Fibroblast of lung (primary cell): ENCODE measurements around the gene WDR72. TPM values are rescaled to one million over a fixed set of nuclear protein-coding genes. Genes with fewer than 3 reads are reported as not detected.

ENCODE experiments used
- DNase-seq, 2 donors: peaks; one replicate each; pipeline versions ENCODE4 v3.0.0 to v3.0.0-alpha.2; 2010; ENCODE audit warnings: low read depth in 2 of 2
- H2AFZ ChIP-seq: 2 replicates; pipeline ENCODE4 v1.5.1; 2012; ENCODE audit warnings: low read length, control low read depth, inconsistent platforms
- H3K27ac ChIP-seq: 2 replicates; pipeline ENCODE4 v1.5.1; 2011; ENCODE audit warnings: low read length, control low read depth; ENCODE audit not compliant: insufficient read depth
- H3K27me3 ChIP-seq: 2 replicates; pipeline ENCODE4 v1.5.1; 2011; ENCODE audit warnings: mild to moderate bottlenecking, low read length; ENCODE audit not compliant: control insufficient read depth, insufficient read depth
- H3K36me3 ChIP-seq: 2 replicates; pipeline ENCODE4 v1.5.1; 2011; ENCODE audit warnings: low read length; ENCODE audit not compliant: control insufficient read depth, insufficient read depth
- H3K4me1 ChIP-seq: 2 replicates; pipeline ENCODE4 v1.5.1; 2011; ENCODE audit warnings: low read length; ENCODE audit not compliant: control insufficient read depth, insufficient read depth; ENCODE audit errors: extremely low read depth
- H3K4me2 ChIP-seq: 2 replicates; pipeline ENCODE4 v1.5.1; 2011; ENCODE audit warnings: low read length, control low read depth; ENCODE audit not compliant: insufficient read depth; ENCODE audit errors: extremely low read depth
- H3K4me3 ChIP-seq, 4 experiments: fragments of 200-600 bp in 1 of 4; sonication (generic) in 1 of 4; replicated peaks in 1 of 4; 2 replicates each; pipeline ENCODE4 v1.5.1; 2011 to 2016; ENCODE audit warnings: low read length in 4 of 4, low read depth in 3 of 4, mild to moderate bottlenecking in 3 of 4, control low read depth in 2 of 4, inconsistent platforms in 1 of 4, mixed read lengths in 1 of 4; ENCODE audit not compliant: insufficient read depth in 1 of 4; ENCODE audit errors: control extremely low read depth in 1 of 4
- H3K79me2 ChIP-seq: 2 replicates; pipeline ENCODE4 v1.5.1; 2012; ENCODE audit warnings: mild to moderate bottlenecking, low read length, inconsistent platforms; ENCODE audit not compliant: control insufficient read depth, insufficient read depth
- H3K9ac ChIP-seq: 2 replicates; pipeline ENCODE4 v1.5.1; 2011; ENCODE audit warnings: mild to moderate bottlenecking, low read length, control low read depth; ENCODE audit not compliant: insufficient read depth
- H3K9me3 ChIP-seq: 2 replicates; pipeline ENCODE4 v1.5.1; 2012; ENCODE audit warnings: low read depth, low read length; ENCODE audit not compliant: control insufficient read depth, insufficient read depth
- H4K20me1 ChIP-seq: 2 replicates; pipeline ENCODE4 v1.5.1; 2011; ENCODE audit warnings: low read length; ENCODE audit not compliant: control insufficient read depth, insufficient read depth; ENCODE audit errors: extremely low read depth
- CTCF ChIP-seq, 2 donors: IDR thresholded peaks in 1 of 2; conservative IDR thresholded peaks in 1 of 2; 1 replicate in 1 of 2; 2 replicates in 1 of 2; pipeline ENCODE4 v1.5.1; 2011 to 2012; ENCODE audit warnings: low read length in 2 of 2, control low read depth in 1 of 2, inconsistent platforms in 1 of 2, low read depth in 1 of 2, mild to moderate bottlenecking in 1 of 2
- EZH2 ChIP-seq: IDR thresholded peaks from 2 replicates; pipeline ENCODE4 v1.5.1; 2012; ENCODE audit warnings: low read length, control low read depth, mild to moderate bottlenecking; ENCODE audit errors: missing control alignments
- polyA plus RNA-seq, 2 donors: library from polyadenylated mRNA; depleted of rRNA in 1 of 2; stranded (reverse) in 1 of 2; unstranded in 1 of 2; fragments of >200 nt; gene quantifications; 2 replicates each; pipeline ENCODE4 v1.2.1, GENCODE V29; 2011 to 2012; ENCODE audit warnings: missing spikeins in 1 of 2
- total RNA-seq: library from RNA; depleted of rRNA; stranded (reverse); fragments of >200 nt; gene quantifications from 2 replicates; pipeline ENCODE4 v1.2.1, GENCODE V29; 2014

Gene WDR72
- total and polyA plus RNA-seq, 2 donors (not counting 1 experiment from before 2014, with no cell fraction given): not detected

- Histone ChIP-seq H3K79me2 (no peaks in the 10 kb centered on the region), H3K27ac (no peak overlapping the region), H3K4me1 (no peaks in the 10 kb centered on the region), H3K4me3 (no peak overlapping the region), H3K9ac (no peak overlapping the region), H2AFZ (no peak overlapping the region), H4K20me1 (no peaks in the 10 kb centered on the region), H3K36me3 (no peaks in the 10 kb centered on the region), H3K9me3 (no peaks in the 10 kb centered on the region), H3K4me2 (no peak overlapping the region), H3K27me3 (no peaks in the 10 kb centered on the region)
- no peak for DNase-seq
- no peak for TF ChIP-seq EZH2
- no peak for TF ChIP-seq CTCF (conservative IDR thresholded peaks at IDR 0.05 in 1 of 2, IDR thresholded peaks at IDR 0.05 in 1 of 2; ENCODE audit: low read depth in 1 of 2, low read length in 2 of 2)
These were observed 83.6 kb downstream of the WDR72 start for GRCh38 chr15:53675832-53676231.

GRCh38 chr15:53671545-53671944 lies 87.9 kb downstream of the WDR72 start:
- no peak overlapping the region for H2AFZ ChIP-seq
- H4K20me1 ChIP-seq: no peaks in the 10 kb centered on the region
- H3K4me3 ChIP-seq: no peak overlapping the region
- no peak overlapping the region for H3K4me2 ChIP-seq
- H3K9me3 ChIP-seq: no peaks in the 10 kb centered on the region
- no peaks in the 10 kb centered on the region for H3K4me1 ChIP-seq
- no peaks in the 10 kb centered on the region for H3K36me3 ChIP-seq
- no peak for DNase-seq
- H3K27ac ChIP-seq: no peak overlapping the region
- no peak overlapping the region for H3K9ac ChIP-seq
- TF ChIP-seq CTCF (conservative IDR thresholded peaks at IDR 0.05 in 1 of 2, IDR thresholded peaks at IDR 0.05 in 1 of 2; ENCODE audit: low read depth in 1 of 2, low read length in 2 of 2) (no peak), EZH2 (no peak)
- no peaks in the 10 kb centered on the region for H3K79me2 ChIP-seq
- no peaks in the 10 kb centered on the region for H3K27me3 ChIP-seq

GRCh38 chr15:53670701-53671100 lies 88.8 kb downstream of the WDR72 start:
- Histone ChIP-seq H3K27ac (no peak overlapping the region), H2AFZ (no peak overlapping the region), H3K4me1 (no peaks in the 10 kb centered on the region), H3K4me3 (no peak overlapping the region), H4K20me1 (no peaks in the 10 kb centered on the region), H3K79me2 (no peaks in the 10 kb centered on the region), H3K4me2 (no peak overlapping the region), H3K36me3 (no peaks in the 10 kb centered on the region), H3K9me3 (no peaks in the 10 kb centered on the region), H3K9ac (no peak overlapping the region), H3K27me3 (no peaks in the 10 kb centered on the region)
- no peak for TF ChIP-seq CTCF (conservative IDR thresholded peaks at IDR 0.05 in 1 of 2, IDR thresholded peaks at IDR 0.05 in 1 of 2; ENCODE audit: low read depth in 1 of 2, low read length in 2 of 2)
- TF ChIP-seq EZH2: no peak
- no peak for DNase-seq
